Activated naive CD8-positive, alpha-beta T cell (primary cell): ENCODE measurements around the gene CCDC57.
"Not testable (repeated sequence)": the region's sequence is repeated elsewhere in the genome, so short reads cannot be mapped to it uniquely, and the experiment has no call there.

ENCODE experiments used
- H3K27ac Mint-ChIP-seq: one replicate; pipeline ENCODE4 v1.8.0; 2021; ENCODE audit warnings: mixed read lengths
- H3K27me3 Mint-ChIP-seq: one replicate; pipeline ENCODE4 v1.8.0; 2021; ENCODE audit warnings: mixed read lengths
- H3K36me3 Mint-ChIP-seq: one replicate; pipeline ENCODE4 v1.8.0; 2021; ENCODE audit warnings: mixed read lengths
- H3K4me1 Mint-ChIP-seq: one replicate; pipeline ENCODE4 v1.8.0; 2021; ENCODE audit warnings: low read depth, mixed read lengths
- H3K4me3 Mint-ChIP-seq: one replicate; pipeline ENCODE4 v1.8.0; 2021; ENCODE audit warnings: mild to moderate bottlenecking, mixed read lengths
- H3K9me3 Mint-ChIP-seq: one replicate; pipeline ENCODE4 v1.8.0; 2021; ENCODE audit warnings: low read depth, mixed read lengths

CCDC57 gene

GRCh38 chr17:82146663-82147654 is 65.7 kb downstream of the CCDC57 start:
- Mint-ChIP-seq H3K27me3 (no peaks in the 10 kb centered on the region), H3K9me3 (no peaks in the 10 kb centered on the region), H3K27ac (no peak overlapping the region), H3K4me3 (no peak overlapping the region), H3K36me3 (peaks cover 10% of the 10 kb centered on the region), H3K4me1 (no peaks in the 10 kb centered on the region)

GRCh38 chr17:82145550-82146155 is 67.0 kb downstream of the CCDC57 start:
- Mint-ChIP-seq H3K9me3 (no peaks in the 10 kb centered on the region), H3K36me3 (peaks cover 12% of the 10 kb centered on the region), H3K4me3 (no peak overlapping the region), H3K27me3 (no peaks in the 10 kb centered on the region), H3K4me1 (no peaks in the 10 kb centered on the region), H3K27ac (no peak overlapping the region)

- Mint-ChIP-seq H3K27me3 (no peaks in the 10 kb centered on the region), H3K36me3 (peaks cover 12% of the 10 kb centered on the region), H3K9me3 (no peaks in the 10 kb centered on the region), H3K27ac (no peak overlapping the region), H3K4me3 (no peak overlapping the region), H3K4me1 (no peaks in the 10 kb centered on the region)
Observed at GRCh38 chr17:82143333-82143732, 69.3 kb downstream of the CCDC57 start.

- H3K27ac Mint-ChIP-seq, H3K36me3 Mint-ChIP-seq, H3K4me3 Mint-ChIP-seq, H3K4me1 Mint-ChIP-seq, H3K9me3 Mint-ChIP-seq, H3K27me3 Mint-ChIP-seq: not testable (repeated sequence)
Observed at GRCh38 chr17:82139961-82140360, 72.7 kb downstream of the CCDC57 start.

DNA sequence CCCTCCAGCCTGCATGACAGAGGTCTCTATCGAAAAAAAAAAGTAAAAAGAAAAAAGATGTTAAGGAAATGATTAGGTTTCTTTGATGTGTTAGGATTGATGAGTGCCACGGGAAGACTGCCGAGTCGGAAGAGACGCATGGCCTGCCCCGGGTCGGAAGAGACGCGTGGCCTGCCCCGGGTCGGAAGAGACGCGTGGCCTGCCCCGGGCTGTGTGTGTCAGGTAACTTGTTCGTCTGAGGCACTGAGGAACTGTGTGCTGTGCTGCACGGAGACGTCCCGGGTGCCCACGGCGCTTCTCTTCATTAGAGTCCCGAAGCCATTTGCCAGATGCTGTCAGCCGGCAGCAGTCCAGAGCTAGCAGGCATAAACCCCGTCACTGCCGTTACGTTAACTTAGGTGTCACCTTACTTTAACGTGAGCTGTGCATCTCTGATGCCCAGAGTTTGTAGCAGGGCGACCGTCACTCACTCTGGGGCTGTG is 74.1 kb downstream of the CCDC57 start:
- Mint-ChIP-seq H3K36me3 (peaks cover 3% of the 10 kb centered on the region), H3K27me3 (no peaks in the 10 kb centered on the region), H3K4me1 (no peaks in the 10 kb centered on the region), H3K27ac (no peak overlapping the region), H3K9me3 (no peaks in the 10 kb centered on the region), H3K4me3 (no peak overlapping the region)

- Mint-ChIP-seq H3K4me3 (no peak overlapping the region), H3K27ac (no peak overlapping the region), H3K36me3 (peaks cover 2% of the 10 kb centered on the region), H3K27me3 (no peaks in the 10 kb centered on the region), H3K9me3 (no peaks in the 10 kb centered on the region), H3K4me1 (peaks cover 5% of the 10 kb centered on the region)
Observed at GRCh38 chr17:82134101-82134500, 78.5 kb downstream of the CCDC57 start.

GRCh38 chr17:82133166-82133953 is 79.3 kb downstream of the CCDC57 start:
- H3K4me1 Mint-ChIP-seq, H3K27me3 Mint-ChIP-seq, H3K4me3 Mint-ChIP-seq, H3K27ac Mint-ChIP-seq, H3K9me3 Mint-ChIP-seq, H3K36me3 Mint-ChIP-seq: not testable (repeated sequence)

DNA sequence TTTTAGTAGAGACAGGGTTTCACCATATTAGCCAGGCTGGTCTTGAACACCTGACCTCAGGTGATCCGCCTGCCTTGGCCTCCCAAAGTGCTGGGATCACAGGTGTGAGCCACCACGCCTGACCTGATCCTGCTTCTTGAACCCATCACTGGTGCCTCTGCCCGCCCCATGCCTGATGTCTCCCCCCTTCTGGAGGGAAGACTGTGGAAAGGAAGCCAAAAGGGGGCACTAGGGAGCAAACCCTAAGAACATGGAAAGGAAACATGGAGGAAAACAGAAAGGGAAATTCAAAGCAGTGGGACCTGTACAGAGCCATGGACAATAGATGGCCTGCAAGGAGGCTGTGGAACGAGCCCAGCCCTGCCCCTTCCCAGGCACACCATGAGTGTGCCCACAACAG is 83.5 kb downstream of the CCDC57 start:
- Mint-ChIP-seq H3K27me3 (no peaks in the 10 kb centered on the region), H3K27ac (no peak overlapping the region), H3K4me3 (no peak overlapping the region), H3K4me1 (peaks cover 48% of the 10 kb centered on the region), H3K9me3 (no peaks in the 10 kb centered on the region), H3K36me3 (peaks cover 4% of the 10 kb centered on the region)

GRCh38 chr17:82128287-82128686 is 84.4 kb downstream of the CCDC57 start:
- no peaks in the 10 kb centered on the region for H3K9me3 Mint-ChIP-seq
- H3K4me1 Mint-ChIP-seq = peaks cover 55% of the 10 kb centered on the region
- H3K27ac Mint-ChIP-seq = no peak overlapping the region
- no peaks in the 10 kb centered on the region for H3K27me3 Mint-ChIP-seq
- peaks cover 4% of the 10 kb centered on the region for H3K36me3 Mint-ChIP-seq
- no peak overlapping the region for H3K4me3 Mint-ChIP-seq

DNA sequence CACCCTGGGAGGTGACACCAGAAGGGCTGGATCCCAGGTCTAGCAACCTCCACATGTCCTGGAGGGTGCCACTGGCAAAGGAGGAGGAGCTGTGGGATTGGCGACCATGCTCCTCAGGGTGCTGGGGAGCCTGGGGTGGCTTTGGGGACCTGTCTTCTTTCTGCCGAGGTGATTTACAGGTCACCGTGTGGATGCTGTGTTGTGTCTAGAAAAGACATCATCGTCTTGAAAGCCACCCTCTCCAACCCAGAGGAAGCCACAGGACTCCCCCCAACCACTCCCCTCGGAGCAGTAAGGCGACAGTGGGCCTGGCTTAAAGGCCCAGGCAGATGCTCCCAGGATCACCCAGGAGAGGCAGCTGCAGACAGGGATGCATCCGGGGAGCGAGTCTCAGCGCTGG is 84.9 kb downstream of the CCDC57 start:
- H3K4me1 Mint-ChIP-seq = peaks cover 58% of the 10 kb centered on the region
- peak overlapping the region; percentile 79 for H3K4me3 Mint-ChIP-seq
- peak overlapping the region; percentile 68 for H3K27ac Mint-ChIP-seq
- no peaks in the 10 kb centered on the region for H3K27me3 Mint-ChIP-seq
- no peaks in the 10 kb centered on the region for H3K9me3 Mint-ChIP-seq
- H3K36me3 Mint-ChIP-seq = peaks cover 4% of the 10 kb centered on the region

- peaks cover 61% of the 10 kb centered on the region for H3K4me1 Mint-ChIP-seq
- H3K27me3 Mint-ChIP-seq = no peaks in the 10 kb centered on the region
- H3K27ac Mint-ChIP-seq = peak overlapping the region; percentile 88
- peaks cover 4% of the 10 kb centered on the region for H3K36me3 Mint-ChIP-seq
- H3K9me3 Mint-ChIP-seq = no peaks in the 10 kb centered on the region
- peak overlapping the region; percentile 79 for H3K4me3 Mint-ChIP-seq
Observed at GRCh38 chr17:82127315-82127595, 85.4 kb downstream of the CCDC57 start.

DNA sequence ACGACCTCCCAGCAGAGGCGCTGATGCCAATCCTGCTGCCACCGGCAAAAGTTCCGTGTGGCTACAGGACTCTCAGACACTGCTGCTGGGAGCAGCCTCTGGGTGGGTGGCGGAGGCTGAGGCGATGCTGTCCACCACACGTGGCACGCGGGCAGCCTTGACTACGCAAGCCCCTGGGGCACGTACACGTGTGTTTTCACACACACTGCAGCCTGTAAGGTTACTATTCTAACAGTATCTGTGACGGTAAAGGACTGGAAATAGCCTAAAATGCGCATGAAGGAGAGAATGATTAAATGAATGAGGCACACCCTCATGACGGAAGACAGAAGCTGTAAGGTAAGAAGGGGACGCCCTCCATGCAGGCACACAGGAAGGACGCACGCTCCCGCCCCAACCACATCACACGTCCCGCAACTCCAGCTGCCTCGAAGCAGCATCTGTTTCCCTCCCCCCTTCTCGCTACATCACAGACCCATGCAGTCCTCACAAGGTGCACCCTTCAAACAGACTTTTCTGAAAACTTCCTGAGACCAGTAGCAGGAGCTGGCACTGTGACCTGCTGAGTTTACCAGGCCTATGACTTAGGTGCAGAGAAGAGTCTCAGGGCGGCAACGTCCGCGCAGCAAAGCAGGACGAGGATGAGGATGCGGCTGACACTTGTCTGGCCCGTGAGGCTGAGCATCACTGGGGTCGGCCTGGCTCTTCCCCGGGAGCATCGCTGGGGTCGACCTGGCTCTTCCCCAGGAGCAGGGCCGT is 85.9 kb downstream of the CCDC57 start:
- Mint-ChIP-seq H3K36me3 (peaks cover 2% of the 10 kb centered on the region), H3K27me3 (no peaks in the 10 kb centered on the region), H3K4me1 (peaks cover 66% of the 10 kb centered on the region), H3K27ac (peak overlapping the region; percentile 88), H3K4me3 (peak overlapping the region; percentile 79), H3K9me3 (no peaks in the 10 kb centered on the region)

DNA sequence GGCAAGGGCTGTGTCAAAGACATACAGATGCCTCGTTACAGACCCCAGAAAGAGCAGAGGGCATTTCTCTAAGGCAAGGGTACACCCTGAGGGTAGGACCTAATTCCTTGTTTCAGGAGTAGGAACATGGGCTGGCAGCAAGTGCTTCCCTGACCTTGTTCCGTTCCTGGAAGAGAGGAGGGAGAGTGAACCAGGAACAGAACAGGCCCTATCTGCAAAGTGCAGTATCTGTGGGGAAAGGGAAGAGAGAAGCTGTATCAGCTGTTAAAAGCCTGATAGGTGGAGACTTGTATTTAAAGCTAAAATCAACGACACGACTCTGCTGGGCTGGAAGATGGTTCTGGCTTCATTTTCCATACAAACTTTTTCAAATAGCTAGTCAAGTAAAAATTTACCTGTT is 88.5 kb downstream of the CCDC57 start:
- Mint-ChIP-seq H3K4me1 (peaks cover 79% of the 10 kb centered on the region), H3K9me3 (no peaks in the 10 kb centered on the region), H3K27me3 (no peaks in the 10 kb centered on the region), H3K27ac (peak overlapping the region; percentile 78), H3K4me3 (peak overlapping the region; percentile 38), H3K36me3 (peaks cover 2% of the 10 kb centered on the region)
